Psoas muscle (tissue), 8 donors: ENCODE results near the gene IFNLR1. TPM values are rescaled to one million over a fixed set of nuclear protein-coding genes. Genes with fewer than 3 reads are reported as not detected.

Experiments used
- ATAC-seq, 4 donors: fragments of 200-7000 bp; cut with Tn5 transposase; one replicate each; pipeline ENCODE4 v1.9.1; 2020; ENCODE audit warnings: moderate library complexity in 3 of 4, mild to moderate bottlenecking in 2 of 4
- DNase-seq, 2 donors: peaks; one replicate each; pipeline ENCODE4 v3.0.0-alpha.2; 2020
- H3K27ac ChIP-seq: fragments of 200-600 bp; one replicate; pipeline ENCODE4 v1.8.0; 2022
- H3K27me3 ChIP-seq, 3 donors: fragments of 200-600 bp in 1 of 3; one replicate each; pipeline versions ENCODE4 v1.6.1 to v1.8.0; 2013 to 2022; ENCODE audit warnings: low read length in 2 of 3, mild to moderate bottlenecking in 2 of 3, moderate library complexity in 1 of 3; ENCODE audit not compliant: insufficient read depth in 3 of 3
- H3K36me3 ChIP-seq, 2 donors: fragments of 200-600 bp in 1 of 2; one replicate each; pipeline versions ENCODE4 v1.6.1 to v1.8.0; 2013 to 2022; ENCODE audit warnings: low read depth in 1 of 2, mild to moderate bottlenecking in 1 of 2, moderate library complexity in 1 of 2; ENCODE audit not compliant: insufficient read depth in 1 of 2
- H3K4me1 ChIP-seq: fragments of 200-600 bp; one replicate; pipeline ENCODE4 v1.8.0; 2022
- H3K4me3 ChIP-seq: fragments of 200-600 bp; one replicate; pipeline ENCODE4 v1.8.0; 2022; ENCODE audit warnings: mild to moderate bottlenecking
- H3K9me3 ChIP-seq: fragments of 200-600 bp; one replicate; pipeline ENCODE4 v1.8.0; 2022
- CTCF ChIP-seq: fragments of 200-600 bp; IDR thresholded peaks from one replicate; pipeline ENCODE4 v1.8.0; 2022; ENCODE audit warnings: antibody characterized with exemption
- WGBS, 3 donors: extraction: QIAGEN DNeasy Blood & Tissue Kit; methylation state at CpG; one replicate each; pipeline versions ENCODE4 v1.1.6 to v1.1.7; 2013; 5-methylcytosine and 5-hydroxymethylcytosine counted together
- intact Hi-C, 2 donors: fragments of 100-400 bp; cut with DNase I; formaldehyde crosslinking; loops; one replicate each; pipeline versions ENCODE4 v1.11.0 to v1.14.2; 2022
- polyA plus RNA-seq, 3 donors: library from polyadenylated mRNA; stranded (reverse); fragments of 200-250 nt; gene quantifications; one replicate each; pipeline ENCODE4 v1.2.3, GENCODE V29; 2013
- total RNA-seq, 4 donors: library from RNA; stranded (reverse); fragmentation: NEBNext Ultra II Directional in 2 of 4; extraction: Animal tissue kit (Norgen Biotek cat#: 25700) in 2 of 4; gene quantifications; one replicate each; pipeline versions ENCODE4 v1.2.1 to v1.2.4, GENCODE V29; 2021 to 2023
- donor health status: healthy with polysubstance abuse.
- donor health status: DM: no; HTN: no; CAD: no; lungs with moderate emphysema.
- donor health status: Bipolar disorder and iron deficiency.
- donor health status: healthy.
- donor health status: DM: yes; HTN: yes; CAD: no.
- donor health status: DM: no; HTN: no; CAD: no.
- donor health status: DM: no; HTN: no; CAD: no.
- donor health status: DM: yes; HTN: yes; CAD: no.

IFNLR1 gene
- total and polyA plus RNA-seq, 7 donors: 0.05 to 3.9 (median 1.9) TPM

GRCh38 chr1:24191860-24192259 lies 4.8 kb upstream of the IFNLR1 start:
- Histone ChIP-seq H3K27ac (no peak overlapping the region), H3K9me3 (no peaks in the 10 kb centered on the region), H3K4me3 (no peak overlapping the region), H3K36me3 (no peaks in the 10 kb centered on the region), H3K4me1 (peaks cover 5% of the 10 kb centered on the region), H3K27me3 (no peaks in the 10 kb centered on the region)
- DNase-seq (no peak), ATAC-seq (no peak)
- WGBS, 3 donors: 73 to 74% (median 73%) methylated on average over 5 of the region's 5 CpGs
- intact Hi-C loops: no loop called here
- TF ChIP-seq CTCF: no peak

- TF ChIP-seq CTCF: no peak
- Histone ChIP-seq H3K4me3 (no peak overlapping the region), H3K36me3 (no peaks in the 10 kb centered on the region), H3K27me3 (no peaks in the 10 kb centered on the region), H3K27ac (no peak overlapping the region), H3K9me3 (no peaks in the 10 kb centered on the region), H3K4me1 (peaks cover 7% of the 10 kb centered on the region)
- WGBS, 3 donors: 82 to 87% (median 86%) methylated on average over 3 of the region's 3 CpGs
- DNase-seq (no peak), ATAC-seq (no peak)
- intact Hi-C loops: no loop called here
Observed at GRCh38 chr1:24190983-24191461, 3.9 kb upstream of the IFNLR1 start.

- H3K27ac ChIP-seq: no peak overlapping the region
- peaks cover 7% of the 10 kb centered on the region for H3K4me1 ChIP-seq
- H3K36me3 ChIP-seq: no peaks in the 10 kb centered on the region
- TF ChIP-seq CTCF: no peak
- ATAC-seq (no peak), DNase-seq (no peak)
- intact Hi-C loops: no loop called here
- H3K27me3 ChIP-seq: no peaks in the 10 kb centered on the region
- WGBS, 3 donors: 75 to 86% (median 80%) methylated on average over 7 of the region's 7 CpGs
- no peak overlapping the region for H3K4me3 ChIP-seq
- H3K9me3 ChIP-seq: no peaks in the 10 kb centered on the region
Observed at GRCh38 chr1:24189528-24189927, 2.4 kb upstream of the IFNLR1 start.

GRCh38 chr1:24186711-24186992 lies 437 bp downstream of the IFNLR1 start:
- Histone ChIP-seq H3K36me3 (no peaks in the 10 kb centered on the region), H3K4me3 (peak overlapping the region; percentile 77), H3K27ac (peak overlapping the region; percentile 75), H3K9me3 (no peaks in the 10 kb centered on the region), H3K4me1 (peaks cover 7% of the 10 kb centered on the region), H3K27me3 (no peaks in the 10 kb centered on the region)
- TF ChIP-seq CTCF: no peak
- intact Hi-C loops: no loop called here
- 39 to 54% (median 40%) methylated on average over 8 of the region's 8 CpGs for WGBS, 3 donors
- no peak for ATAC-seq
- DNase-seq: no peak

- intact Hi-C loops: no loop called here
- peak overlapping the region; percentile 77 for H3K4me3 ChIP-seq
Observed at GRCh38 chr1:24186031-24186710, 918 bp downstream of the IFNLR1 start.

More at GRCh38 chr1:24186031-24186710, 918 bp downstream of the IFNLR1 start:
- Histone ChIP-seq H3K9me3 (no peaks in the 10 kb centered on the region), H3K36me3 (no peaks in the 10 kb centered on the region), H3K27me3 (no peaks in the 10 kb centered on the region), H3K4me1 (peaks cover 7% of the 10 kb centered on the region), H3K27ac (no peak overlapping the region)
- ATAC-seq: no peak
- no peak for DNase-seq
- WGBS, 3 donors: 75 to 82% (median 80%) methylated on average over 13 of the region's 13 CpGs
- no peak for TF ChIP-seq CTCF
